Measurements from ENCODE around the gene ALOX15B. TPM values are rescaled to one million over a fixed set of nuclear protein-coding genes. Genes with fewer than 3 reads are reported as not detected.
A peak's percentile ranks its signal among the peaks of the same experiment; 100 is the strongest.

Gene ALOX15B
- total RNA-seq, 1 experiment from 2014 or later = not detected

DNA sequence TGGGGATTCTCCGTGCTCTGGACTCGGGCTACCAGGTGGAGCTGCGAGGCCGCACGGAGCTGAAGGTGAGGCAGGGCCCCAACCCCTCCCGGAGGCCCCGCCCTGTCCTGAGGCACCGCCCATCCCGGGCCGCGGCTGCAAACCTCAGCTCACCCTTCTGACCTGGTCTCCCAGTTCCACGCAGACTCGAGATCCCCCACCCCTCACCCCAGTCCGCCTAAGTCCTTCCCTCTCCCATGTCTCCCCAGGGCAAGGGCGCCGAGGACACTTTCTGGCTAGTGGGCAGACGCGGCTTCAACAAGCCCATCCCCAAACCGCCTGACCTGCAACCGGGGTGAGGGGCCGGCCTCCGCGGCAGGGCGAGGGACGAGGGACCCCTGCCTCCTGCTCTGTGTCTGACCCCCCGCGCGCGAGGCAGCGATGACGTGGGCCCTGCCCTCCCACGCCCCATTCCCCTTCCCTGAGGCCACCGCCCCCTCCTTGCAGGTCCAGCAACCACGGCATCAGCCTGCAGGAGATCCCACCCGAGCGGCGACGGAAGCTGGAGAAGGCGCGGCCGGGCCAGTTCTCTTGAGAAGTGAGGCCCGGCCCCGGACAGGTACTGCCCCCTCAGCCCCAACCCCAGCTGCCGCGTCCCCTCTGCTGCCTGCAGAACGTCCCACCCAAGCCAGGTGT is 22.8 kb upstream of the ALOX15B start:
- H3F3A ChIP-seq (ENCODE audit: insufficient read depth, low read depth) = 0 out of 2 replicates have a peak, but pooled peaks cover 3% of the 10 kb centered on the region
- no peaks in the 10 kb centered on the region for H3K79me2 ChIP-seq (ENCODE audit: low read depth)
- H3K36me3 ChIP-seq (ENCODE audit: low read depth) = no peaks in the 10 kb centered on the region
- peak overlapping the region; percentile 50 for H3K4me3 ChIP-seq
- H3K27ac ChIP-seq = no peak overlapping the region
- peak overlapping the region; percentile 82 for H3K4me2 ChIP-seq
- peak overlapping the region; percentile 79 for H2AFZ ChIP-seq
- H4K20me1 ChIP-seq (ENCODE audit: insufficient read depth) = no peaks in the 10 kb centered on the region
- peak in 1 of 2 experiments; percentile 47 for DNase-seq
- no peaks in the 10 kb centered on the region for H3K9me3 ChIP-seq (ENCODE audit: insufficient read depth, low read depth)
- H3K27me3 ChIP-seq (ENCODE audit: insufficient read depth, low read depth) = no peaks in the 10 kb centered on the region
- ChIA-PET POLR2A (ENCODE audit: unreplicated experiment) (interaction anchor here (0.6 to 0.7 kb wide), 3 partner anchors 83 to 279 kb away, joined by 3 to 6 read pairs (median 4); partner anchors contain the start of gene SLC25A35), CTCF (interaction anchor here (0.5 to 2.5 kb wide), 3 partner anchors 25 to 248 kb away, joined by 4 to 9 read pairs (median 5); no protein-coding TSS in a partner anchor)
- BruUV-seq (replicated peaks) = no TSS peak
- H3K4me1 ChIP-seq (replicated peaks; ENCODE audit: insufficient read depth) = no peaks in the 10 kb centered on the region
- H3K9me2 ChIP-seq (ENCODE audit: insufficient read depth) = no peaks in the 10 kb centered on the region
- no peak for TF ChIP-seq EZH2 (IDR thresholded peaks at IDR 0.05; ENCODE audit: low read depth)
- TF ChIP-seq, protein P1, sequence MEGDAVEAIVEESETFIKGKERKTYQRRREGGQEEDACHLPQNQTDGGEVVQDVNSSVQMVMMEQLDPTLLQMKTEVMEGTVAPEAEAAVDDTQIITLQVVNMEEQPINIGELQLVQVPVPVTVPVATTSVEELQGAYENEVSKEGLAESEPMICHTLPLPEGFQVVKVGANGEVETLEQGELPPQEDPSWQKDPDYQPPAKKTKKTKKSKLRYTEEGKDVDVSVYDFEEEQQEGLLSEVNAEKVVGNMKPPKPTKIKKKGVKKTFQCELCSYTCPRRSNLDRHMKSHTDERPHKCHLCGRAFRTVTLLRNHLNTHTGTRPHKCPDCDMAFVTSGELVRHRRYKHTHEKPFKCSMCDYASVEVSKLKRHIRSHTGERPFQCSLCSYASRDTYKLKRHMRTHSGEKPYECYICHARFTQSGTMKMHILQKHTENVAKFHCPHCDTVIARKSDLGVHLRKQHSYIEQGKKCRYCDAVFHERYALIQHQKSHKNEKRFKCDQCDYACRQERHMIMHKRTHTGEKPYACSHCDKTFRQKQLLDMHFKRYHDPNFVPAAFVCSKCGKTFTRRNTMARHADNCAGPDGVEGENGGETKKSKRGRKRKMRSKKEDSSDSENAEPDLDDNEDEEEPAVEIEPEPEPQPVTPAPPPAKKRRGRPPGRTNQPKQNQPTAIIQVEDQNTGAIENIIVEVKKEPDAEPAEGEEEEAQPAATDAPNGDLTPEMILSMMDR (conservative IDR thresholded peaks at IDR 0.05) = no peak
- intact Hi-C loops (cut with micrococcal nuclease; ENCODE audit: unreplicated experiment) = loop anchor here (1.0 kb wide), 2 partner anchors 25 to 41 kb away; no protein-coding TSS in a partner anchor

DNA sequence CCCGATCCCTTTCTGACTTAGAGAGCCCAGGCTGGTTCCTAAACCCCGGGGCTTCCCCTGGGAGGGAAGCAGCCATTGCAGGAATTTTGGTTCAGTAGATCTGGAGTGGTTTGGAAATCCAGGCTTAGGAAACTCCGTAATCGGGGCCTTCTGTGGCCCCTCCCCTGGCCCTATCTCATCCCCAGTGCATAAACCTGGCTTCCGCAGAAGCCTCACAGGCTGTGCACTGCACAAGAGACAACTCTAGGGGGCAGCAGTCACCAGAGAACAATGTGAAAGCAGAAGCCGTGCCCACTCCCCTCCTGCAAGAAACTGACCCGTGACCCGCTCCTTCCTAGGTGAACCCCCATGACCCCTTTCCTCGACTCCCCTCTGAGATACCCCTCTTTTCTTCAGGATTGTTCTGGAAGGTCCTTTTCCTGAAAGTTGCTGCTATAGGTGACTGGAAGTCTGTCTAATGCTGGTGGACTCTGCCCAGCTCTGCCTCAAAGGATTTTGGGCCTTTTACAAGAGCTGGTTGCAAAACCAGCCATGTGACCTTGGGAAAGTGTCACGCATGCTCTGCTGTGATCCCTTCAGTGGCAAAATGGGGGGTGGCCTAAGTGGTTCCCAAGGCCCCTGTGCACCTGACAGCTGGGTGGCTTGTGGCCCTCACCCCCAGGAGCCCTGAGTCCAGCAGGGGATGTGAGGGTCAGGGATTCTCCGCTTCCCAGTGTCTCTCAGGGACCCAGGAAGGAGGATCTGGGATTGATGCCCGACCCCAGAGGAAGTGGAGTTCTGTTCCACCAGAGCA is 22.0 kb upstream of the ALOX15B start:
- Histone ChIP-seq H3K9me3 (ENCODE audit: insufficient read depth, low read depth) (no peaks in the 10 kb centered on the region), H3K36me3 (ENCODE audit: low read depth) (no peaks in the 10 kb centered on the region), H3K4me2 (peak overlapping the region; percentile 82), H3F3A (ENCODE audit: insufficient read depth, low read depth) (0 out of 2 replicates have a peak, but pooled peaks cover 3% of the 10 kb centered on the region), H3K27ac (no peak overlapping the region), H3K4me3 (peak overlapping the region; percentile 50), H3K4me1 (replicated peaks; ENCODE audit: insufficient read depth) (no peaks in the 10 kb centered on the region), H4K20me1 (ENCODE audit: insufficient read depth) (no peaks in the 10 kb centered on the region), H2AFZ (peak overlapping the region; percentile 79), H3K9me2 (ENCODE audit: insufficient read depth) (no peaks in the 10 kb centered on the region), H3K79me2 (ENCODE audit: low read depth) (no peaks in the 10 kb centered on the region), H3K27me3 (ENCODE audit: insufficient read depth, low read depth) (no peaks in the 10 kb centered on the region)
- TF ChIP-seq, protein P1 (conservative IDR thresholded peaks at IDR 0.05) = peak; percentile 70
- no peak for TF ChIP-seq EZH2 (IDR thresholded peaks at IDR 0.05; ENCODE audit: low read depth)
- intact Hi-C loops (cut with micrococcal nuclease; ENCODE audit: unreplicated experiment) = loop anchor here (1.0 kb wide), 2 partner anchors 24 to 40 kb away; no protein-coding TSS in a partner anchor
- POLR2A ChIA-PET (ENCODE audit: unreplicated experiment) = interaction anchor here (0.6 to 0.7 kb wide), 2 partner anchors 84 to 157 kb away, joined by 4 to 6 read pairs; no protein-coding TSS in a partner anchor
- no TSS peak for BruUV-seq (replicated peaks)
- DNase-seq = peak; percentile 35 to 68
- CTCF ChIA-PET = interaction anchor here (1.5 to 2.5 kb wide), 2 partner anchors 25 to 27 kb away, joined by 4 to 9 read pairs; no protein-coding TSS in a partner anchor

DNA sequence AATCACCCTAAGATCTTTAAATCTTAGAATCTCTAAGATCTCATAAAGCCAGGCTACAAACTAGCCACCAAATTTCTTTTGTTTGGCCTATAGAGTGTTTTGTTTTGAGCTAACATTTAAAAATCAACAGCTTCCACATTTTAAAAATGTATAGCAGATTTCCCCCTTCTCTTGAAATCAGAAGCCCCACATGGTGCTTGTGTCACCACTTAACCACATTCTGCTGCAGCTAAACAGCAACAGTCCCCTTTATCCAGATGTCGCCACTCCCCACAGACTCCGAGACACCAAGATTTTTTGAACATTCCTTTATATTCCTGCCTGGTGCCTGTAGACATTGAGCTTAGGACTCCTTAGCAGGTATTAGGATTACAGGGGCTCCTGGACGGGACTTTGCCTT is 20.4 kb upstream of the ALOX15B start:
- Histone ChIP-seq H3K4me2 (no peak overlapping the region), H3K4me3 (no peak overlapping the region), H3K36me3 (ENCODE audit: low read depth) (no peaks in the 10 kb centered on the region), H3F3A (ENCODE audit: insufficient read depth, low read depth) (0 out of 2 replicates have a peak, but pooled peaks cover 3% of the 10 kb centered on the region), H4K20me1 (ENCODE audit: insufficient read depth) (no peaks in the 10 kb centered on the region), H3K27me3 (ENCODE audit: insufficient read depth, low read depth) (no peaks in the 10 kb centered on the region), H3K27ac (no peak overlapping the region), H3K9me3 (ENCODE audit: insufficient read depth, low read depth) (no peaks in the 10 kb centered on the region), H2AFZ (no peak overlapping the region), H3K4me1 (replicated peaks; ENCODE audit: insufficient read depth) (no peaks in the 10 kb centered on the region), H3K79me2 (ENCODE audit: low read depth) (no peaks in the 10 kb centered on the region), H3K9me2 (ENCODE audit: insufficient read depth) (no peaks in the 10 kb centered on the region)
- intact Hi-C loops (cut with micrococcal nuclease; ENCODE audit: unreplicated experiment) = no loop called here
- POLR2A ChIA-PET (ENCODE audit: unreplicated experiment) = no interaction called here
- TF ChIP-seq EZH2 (IDR thresholded peaks at IDR 0.05; ENCODE audit: low read depth) = no peak
- TF ChIP-seq, protein P1 (conservative IDR thresholded peaks at IDR 0.05) = no peak
- no TSS peak for BruUV-seq (replicated peaks)
- CTCF ChIA-PET = interaction anchor here (0.6 to 1.5 kb wide), 3 partner anchors 23 to 391 kb away, joined by 3 to 7 read pairs (median 5); partner anchors contain the start of gene SAT2
- DNase-seq = no peak

All from PC-9 (cell line).